Liver (tissue), 3 donors: ENCODE data around the gene CYP2W1.
"Not testable (repeated sequence)": the region's sequence is repeated elsewhere in the genome, so short reads cannot be mapped to it uniquely, and the experiment has no call there.

ENCODE experiments used
- EGR1 ChIP-seq, 2 donors: IDR thresholded peaks; 2 replicates each; pipeline ENCODE4 v1.6.1; 2016 to 2018; ENCODE audit warnings: antibody characterized with exemption in 2 of 2, low read depth in 2 of 2
- FOXA1 ChIP-seq: IDR thresholded peaks from 2 replicates; pipeline ENCODE4 v1.6.1; 2016; ENCODE audit warnings: antibody characterized with exemption
- FOXA2 ChIP-seq: IDR thresholded peaks from 2 replicates; pipeline ENCODE4 v1.6.1; 2016; ENCODE audit warnings: antibody characterized with exemption
- HNF4A ChIP-seq, 2 donors: conservative IDR thresholded peaks; 2 replicates each; pipeline ENCODE4 v1.6.1; 2016; ENCODE audit warnings: antibody characterized with exemption in 2 of 2, mild to moderate bottlenecking in 2 of 2
- JUND ChIP-seq, 2 donors: IDR thresholded peaks; 2 replicates each; pipeline ENCODE4 v1.6.1; 2016; ENCODE audit warnings: antibody characterized with exemption in 2 of 2
- NR2F2 ChIP-seq: IDR thresholded peaks from 2 replicates; pipeline ENCODE4 v1.6.1; 2016; ENCODE audit warnings: antibody characterized with exemption
- RAD21 ChIP-seq, 2 donors: IDR thresholded peaks; 2 replicates each; pipeline ENCODE4 v1.6.1; 2016; ENCODE audit warnings: antibody characterized with exemption in 2 of 2, mild to moderate bottlenecking in 2 of 2
- RXRA ChIP-seq, 2 donors: IDR thresholded peaks; 2 replicates each; pipeline ENCODE4 v1.6.1; 2017 to 2018; ENCODE audit warnings: antibody characterized with exemption in 2 of 2, mild to moderate bottlenecking in 1 of 2
- SP1 ChIP-seq: IDR thresholded peaks from 2 replicates; pipeline ENCODE4 v1.6.1; 2018; ENCODE audit warnings: antibody characterized with exemption, mild to moderate bottlenecking
- TAF1 ChIP-seq: conservative IDR thresholded peaks from 2 replicates; pipeline ENCODE4 v1.6.1; 2016; ENCODE audit warnings: antibody characterized with exemption, mild to moderate bottlenecking
- TF ChIP-seq, protein P1 (sequence below): fragments of 150-350 bp; IDR thresholded peaks from 2 replicates; pipeline ENCODE4 v1.5.1; 2017; ENCODE audit warnings: improper control_type of control experiment, low read depth, low read length; ENCODE audit not compliant: missing input control
- TF ChIP-seq, protein P2 (sequence below): IDR thresholded peaks from 2 replicates; pipeline ENCODE4 v1.6.1; 2016; ENCODE audit warnings: antibody characterized with exemption
- TF ChIP-seq, protein P3 (sequence below): IDR thresholded peaks from 2 replicates; pipeline ENCODE4 v1.6.1; 2016; ENCODE audit warnings: antibody characterized with exemption, mild to moderate bottlenecking
- TF ChIP-seq, protein P4 (sequence below): IDR thresholded peaks from 2 replicates; pipeline ENCODE4 v1.6.1; 2016; ENCODE audit warnings: antibody characterized with exemption
- donor health status: healthy.
- donor health status: healthy.

DNA sequence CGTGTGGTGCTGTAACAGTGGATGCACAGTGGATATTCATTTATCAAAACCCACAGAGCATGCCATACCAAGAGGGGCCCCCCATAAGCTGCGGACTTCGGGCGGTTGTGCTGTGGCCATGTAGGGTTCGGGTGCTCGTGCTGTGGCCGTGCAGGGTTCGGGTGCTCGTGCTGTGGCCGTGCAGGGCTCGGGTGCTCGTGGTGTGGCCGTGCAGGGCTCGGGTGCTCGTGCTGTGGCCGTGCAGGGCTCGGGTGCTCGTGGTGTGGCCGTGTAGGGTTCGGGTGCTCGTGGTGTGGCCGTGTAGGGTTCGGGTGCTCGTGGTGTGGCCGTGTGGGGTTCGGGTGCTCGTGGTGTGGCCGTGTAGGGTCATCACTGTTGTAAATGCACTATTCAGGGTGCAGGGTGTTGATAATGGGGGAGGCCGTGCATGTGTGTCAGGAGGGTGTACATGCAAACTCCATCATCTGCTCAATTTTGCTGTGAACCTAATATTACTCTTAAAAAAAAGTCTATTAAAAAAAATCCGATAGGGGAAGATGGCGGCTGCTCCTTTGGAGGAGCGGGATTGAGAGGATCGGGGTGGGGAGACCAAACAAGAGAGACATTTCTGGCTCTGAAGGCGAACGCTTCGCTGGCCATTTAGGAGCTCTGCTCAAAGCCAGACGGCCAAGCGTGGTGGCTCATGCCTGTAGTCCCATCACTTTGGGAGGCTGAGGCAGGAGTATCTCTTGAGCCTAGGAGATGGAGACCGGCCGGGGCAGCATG, 53.4 kb downstream of the CYP2W1 start:
- TF ChIP-seq, protein P1, sequence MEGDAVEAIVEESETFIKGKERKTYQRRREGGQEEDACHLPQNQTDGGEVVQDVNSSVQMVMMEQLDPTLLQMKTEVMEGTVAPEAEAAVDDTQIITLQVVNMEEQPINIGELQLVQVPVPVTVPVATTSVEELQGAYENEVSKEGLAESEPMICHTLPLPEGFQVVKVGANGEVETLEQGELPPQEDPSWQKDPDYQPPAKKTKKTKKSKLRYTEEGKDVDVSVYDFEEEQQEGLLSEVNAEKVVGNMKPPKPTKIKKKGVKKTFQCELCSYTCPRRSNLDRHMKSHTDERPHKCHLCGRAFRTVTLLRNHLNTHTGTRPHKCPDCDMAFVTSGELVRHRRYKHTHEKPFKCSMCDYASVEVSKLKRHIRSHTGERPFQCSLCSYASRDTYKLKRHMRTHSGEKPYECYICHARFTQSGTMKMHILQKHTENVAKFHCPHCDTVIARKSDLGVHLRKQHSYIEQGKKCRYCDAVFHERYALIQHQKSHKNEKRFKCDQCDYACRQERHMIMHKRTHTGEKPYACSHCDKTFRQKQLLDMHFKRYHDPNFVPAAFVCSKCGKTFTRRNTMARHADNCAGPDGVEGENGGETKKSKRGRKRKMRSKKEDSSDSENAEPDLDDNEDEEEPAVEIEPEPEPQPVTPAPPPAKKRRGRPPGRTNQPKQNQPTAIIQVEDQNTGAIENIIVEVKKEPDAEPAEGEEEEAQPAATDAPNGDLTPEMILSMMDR, result not testable (repeated sequence)
- TF ChIP-seq, protein P2, sequence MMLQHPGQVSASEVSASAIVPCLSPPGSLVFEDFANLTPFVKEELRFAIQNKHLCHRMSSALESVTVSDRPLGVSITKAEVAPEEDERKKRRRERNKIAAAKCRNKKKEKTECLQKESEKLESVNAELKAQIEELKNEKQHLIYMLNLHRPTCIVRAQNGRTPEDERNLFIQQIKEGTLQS, result not testable (repeated sequence)
- TF ChIP-seq, protein P3, sequence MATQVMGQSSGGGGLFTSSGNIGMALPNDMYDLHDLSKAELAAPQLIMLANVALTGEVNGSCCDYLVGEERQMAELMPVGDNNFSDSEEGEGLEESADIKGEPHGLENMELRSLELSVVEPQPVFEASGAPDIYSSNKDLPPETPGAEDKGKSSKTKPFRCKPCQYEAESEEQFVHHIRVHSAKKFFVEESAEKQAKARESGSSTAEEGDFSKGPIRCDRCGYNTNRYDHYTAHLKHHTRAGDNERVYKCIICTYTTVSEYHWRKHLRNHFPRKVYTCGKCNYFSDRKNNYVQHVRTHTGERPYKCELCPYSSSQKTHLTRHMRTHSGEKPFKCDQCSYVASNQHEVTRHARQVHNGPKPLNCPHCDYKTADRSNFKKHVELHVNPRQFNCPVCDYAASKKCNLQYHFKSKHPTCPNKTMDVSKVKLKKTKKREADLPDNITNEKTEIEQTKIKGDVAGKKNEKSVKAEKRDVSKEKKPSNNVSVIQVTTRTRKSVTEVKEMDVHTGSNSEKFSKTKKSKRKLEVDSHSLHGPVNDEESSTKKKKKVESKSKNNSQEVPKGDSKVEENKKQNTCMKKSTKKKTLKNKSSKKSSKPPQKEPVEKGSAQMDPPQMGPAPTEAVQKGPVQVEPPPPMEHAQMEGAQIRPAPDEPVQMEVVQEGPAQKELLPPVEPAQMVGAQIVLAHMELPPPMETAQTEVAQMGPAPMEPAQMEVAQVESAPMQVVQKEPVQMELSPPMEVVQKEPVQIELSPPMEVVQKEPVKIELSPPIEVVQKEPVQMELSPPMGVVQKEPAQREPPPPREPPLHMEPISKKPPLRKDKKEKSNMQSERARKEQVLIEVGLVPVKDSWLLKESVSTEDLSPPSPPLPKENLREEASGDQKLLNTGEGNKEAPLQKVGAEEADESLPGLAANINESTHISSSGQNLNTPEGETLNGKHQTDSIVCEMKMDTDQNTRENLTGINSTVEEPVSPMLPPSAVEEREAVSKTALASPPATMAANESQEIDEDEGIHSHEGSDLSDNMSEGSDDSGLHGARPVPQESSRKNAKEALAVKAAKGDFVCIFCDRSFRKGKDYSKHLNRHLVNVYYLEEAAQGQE, result not testable (repeated sequence)
- TF ChIP-seq, protein P4, sequence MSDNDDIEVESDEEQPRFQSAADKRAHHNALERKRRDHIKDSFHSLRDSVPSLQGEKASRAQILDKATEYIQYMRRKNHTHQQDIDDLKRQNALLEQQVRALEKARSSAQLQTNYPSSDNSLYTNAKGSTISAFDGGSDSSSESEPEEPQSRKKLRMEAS, result not testable (repeated sequence)
- TF ChIP-seq RAD21 (IDR thresholded peaks at IDR 0.05); NR2F2; RXRA (IDR thresholded peaks at IDR 0.05); FOXA1; FOXA2; SP1; JUND (IDR thresholded peaks at IDR 0.05); HNF4A (conservative IDR thresholded peaks at IDR 0.05); EGR1 (IDR thresholded peaks at IDR 0.05; ENCODE audit: low read depth in 2 of 2); TAF1: not testable (repeated sequence)
